DMS114 treated with DMSO at 0.1 percent for 48 hours (cell line): ENCODE data around the gene NIPAL3.
A peak's percentile ranks its signal among the peaks of the same experiment; 100 is the strongest.
"Not testable (repeated sequence)": the region's sequence is repeated elsewhere in the genome, so short reads cannot be mapped to it uniquely, and the experiment has no call there.

ENCODE experiments used
- DNase-seq: peaks from one replicate; lab custom pipeline; 2025; ENCODE audit not compliant: unreplicated experiment; lab: John Stamatoyannopoulos, UW

NIPAL3 gene

DNA sequence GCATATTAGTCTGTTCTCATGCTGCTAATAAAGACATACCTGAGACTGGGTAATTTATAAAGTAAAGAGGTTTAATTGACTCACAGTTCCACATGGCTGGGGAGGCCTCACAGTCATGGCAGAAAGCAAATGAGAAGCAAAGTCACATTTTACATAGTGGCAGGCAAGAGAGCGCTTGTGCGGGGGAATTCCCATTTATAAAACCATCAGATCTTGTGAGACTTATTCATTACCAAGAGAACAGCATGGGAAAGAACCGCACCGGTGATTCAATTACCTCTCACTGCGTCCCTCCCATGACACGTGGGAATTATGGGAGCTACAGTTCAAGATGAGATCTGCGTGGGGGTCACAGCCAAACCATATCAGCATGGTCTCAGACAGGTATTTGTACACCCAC is 72.6 kb downstream of the NIPAL3 start:
- not testable (repeated sequence) for DNase-seq

DNA sequence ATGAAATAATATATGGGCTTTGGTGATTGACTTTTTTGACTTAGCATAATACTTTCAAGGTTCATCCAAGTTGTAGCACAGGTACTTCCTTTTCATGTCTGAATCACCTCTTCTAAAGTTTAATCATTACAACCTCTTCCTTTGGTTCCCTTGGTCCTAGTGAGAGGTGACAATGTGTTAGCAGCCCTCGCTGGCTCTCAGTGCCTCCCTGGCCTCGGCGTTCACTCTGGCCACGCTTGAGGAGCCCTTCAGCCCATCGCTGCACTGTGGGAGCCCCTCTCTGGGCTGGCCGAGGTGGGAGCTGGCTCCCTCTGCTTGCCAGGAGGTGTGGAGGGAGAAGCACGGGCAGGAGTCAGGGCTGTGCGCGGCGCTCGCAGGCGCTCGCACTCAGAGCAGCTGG is 74.1 kb downstream of the NIPAL3 start:
- DNase-seq = no peak

- no peak for DNase-seq
Observed at GRCh38 chr1:24490101-24490781, 74.6 kb downstream of the NIPAL3 start.

GRCh38 chr1:24491577-24492360 is 76.2 kb downstream of the NIPAL3 start:
- DNase-seq = peak; percentile 9

GRCh38 chr1:24492935-24493334 is 77.3 kb downstream of the NIPAL3 start:
- DNase-seq = not testable (repeated sequence)

DNA sequence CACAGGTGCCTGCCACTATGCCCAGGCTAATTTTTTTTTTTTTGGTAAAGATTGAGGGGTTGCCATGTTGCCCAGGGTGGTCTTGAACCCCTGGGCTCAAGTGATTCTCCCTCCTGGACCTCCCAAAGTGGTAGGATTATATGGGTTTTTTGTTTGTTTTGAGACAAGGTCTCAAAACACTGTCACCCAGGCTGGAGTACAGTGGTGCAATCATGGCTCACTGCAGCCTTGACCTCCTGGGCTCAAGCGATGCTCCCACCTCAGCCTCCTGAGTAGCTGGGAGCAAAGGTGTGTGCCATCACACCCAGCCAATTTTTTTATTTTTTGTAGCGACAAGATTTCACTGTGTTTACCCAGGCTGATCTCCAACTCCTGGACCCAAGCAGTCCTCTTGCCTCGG is 78.2 kb downstream of the NIPAL3 start:
- no peak for DNase-seq

DNA sequence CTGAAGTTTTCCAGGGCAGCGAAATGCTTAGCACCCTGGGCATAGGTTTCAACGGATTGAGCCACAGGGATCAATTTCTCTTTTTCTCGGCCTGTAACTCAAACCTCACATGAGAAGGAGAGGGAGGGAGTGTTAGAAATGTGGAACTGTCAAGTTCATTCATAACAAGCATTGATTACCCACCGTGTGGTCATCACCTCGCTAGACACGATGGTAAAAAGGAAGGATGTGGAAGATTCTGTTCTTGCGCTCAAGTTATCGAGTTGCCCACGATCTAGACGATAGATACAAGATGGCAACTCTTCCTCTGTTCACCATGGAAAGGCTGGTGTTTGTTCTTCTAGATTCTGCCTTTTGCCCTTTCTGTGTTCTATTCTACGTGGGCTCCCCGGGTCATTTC is 83.0 kb downstream of the NIPAL3 start:
- no peak for DNase-seq

GRCh38 chr1:24500448-24501048 is 84.9 kb downstream of the NIPAL3 start:
- no peak for DNase-seq

DNA sequence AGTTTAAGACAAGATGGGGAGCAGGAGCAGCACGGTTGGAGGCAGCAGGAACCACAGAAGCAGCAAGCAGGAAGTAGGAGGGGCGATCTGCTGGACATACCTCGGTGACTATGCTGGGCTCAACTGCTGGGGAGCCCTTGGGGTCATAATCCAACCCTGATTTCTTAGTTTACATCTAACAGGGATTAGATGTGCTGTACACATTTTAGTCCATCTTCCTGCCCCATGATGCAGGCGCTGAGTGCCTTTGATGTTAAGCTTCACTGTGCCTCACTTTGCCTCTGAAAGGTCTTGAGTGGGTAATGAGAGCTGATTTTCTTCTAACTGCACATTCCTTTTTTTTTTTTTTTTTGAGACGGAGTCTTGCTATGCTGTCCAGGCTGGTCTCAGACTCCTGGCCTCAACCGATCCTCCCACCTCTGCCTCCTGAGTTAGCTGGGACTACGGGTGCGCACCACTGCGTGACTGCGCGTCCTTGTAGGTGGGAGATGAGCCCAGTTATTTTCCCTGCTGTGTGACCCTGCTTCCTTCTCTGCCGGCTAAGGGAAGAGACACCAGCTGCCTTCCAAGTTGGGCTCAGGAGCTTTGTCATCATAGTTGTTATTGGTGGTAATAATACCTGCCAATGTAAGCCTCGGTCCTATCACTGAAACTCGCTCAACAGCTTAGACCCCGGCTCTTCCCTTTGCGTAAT is 85.9 kb downstream of the NIPAL3 start:
- DNase-seq = no peak

- no peak for DNase-seq
Observed at GRCh38 chr1:24502065-24502708, 86.6 kb downstream of the NIPAL3 start.

DNA sequence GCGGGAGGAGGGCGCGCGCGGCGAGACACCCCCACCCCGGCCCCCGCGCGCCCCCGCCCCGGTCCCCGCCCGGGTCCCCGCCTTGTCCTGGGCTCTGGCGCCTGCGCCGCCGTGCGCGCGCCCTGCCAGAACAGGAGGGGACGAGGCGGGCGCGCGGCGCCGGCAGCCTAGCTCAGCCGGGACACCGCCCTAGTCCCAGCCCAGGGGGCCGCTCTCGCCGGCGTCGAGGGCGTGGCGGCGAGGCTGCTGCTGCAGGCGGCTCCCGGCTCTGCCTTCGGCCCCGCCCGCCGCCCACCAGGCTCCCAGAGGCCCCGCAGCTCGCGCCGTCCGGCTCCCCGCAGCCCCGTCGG is 87.1 kb downstream of the NIPAL3 start, which contains the start of gene RCAN3:
Gene RCAN3 (plus strand): TSS at position 128 of the 350 bp plus-strand sequence. CDS start 11,537 bp downstream, outside the sequence.
- DNase-seq = peak; percentile 75

- DNase-seq = no peak
Observed at GRCh38 chr1:24503059-24503751, 87.6 kb downstream of the NIPAL3 start.

DNA sequence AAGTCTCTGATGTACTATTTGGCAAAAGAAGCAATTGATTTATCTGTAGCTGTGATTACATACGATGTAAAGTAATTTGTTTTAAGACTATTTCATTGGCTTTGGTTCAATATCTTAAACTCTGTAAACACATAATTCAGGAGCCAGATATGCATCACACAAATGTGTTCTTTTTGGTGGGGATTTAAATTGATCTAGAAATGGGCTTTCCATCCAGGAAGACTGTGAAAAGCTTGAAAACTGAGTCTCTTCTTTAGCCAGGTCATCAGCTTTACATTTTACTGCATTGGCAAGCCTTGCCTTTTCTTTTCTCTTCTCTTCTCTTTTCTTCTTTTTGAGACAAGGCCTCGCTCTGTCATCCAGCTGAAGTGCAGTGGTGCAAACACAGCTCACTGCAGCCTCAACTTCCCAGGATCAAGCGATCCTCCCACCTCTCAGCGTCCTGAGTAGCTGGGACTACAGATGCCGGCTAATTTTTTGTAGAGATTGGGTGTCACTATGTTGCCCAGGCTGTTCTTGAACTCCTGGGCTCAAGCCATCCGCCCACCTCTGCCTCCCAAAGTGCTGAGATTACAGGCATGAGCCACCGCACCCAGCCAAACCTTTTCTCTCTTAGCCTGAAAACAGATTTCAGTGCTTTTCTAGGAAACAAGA is 88.4 kb downstream of the NIPAL3 start:
- DNase-seq = no peak

DNA sequence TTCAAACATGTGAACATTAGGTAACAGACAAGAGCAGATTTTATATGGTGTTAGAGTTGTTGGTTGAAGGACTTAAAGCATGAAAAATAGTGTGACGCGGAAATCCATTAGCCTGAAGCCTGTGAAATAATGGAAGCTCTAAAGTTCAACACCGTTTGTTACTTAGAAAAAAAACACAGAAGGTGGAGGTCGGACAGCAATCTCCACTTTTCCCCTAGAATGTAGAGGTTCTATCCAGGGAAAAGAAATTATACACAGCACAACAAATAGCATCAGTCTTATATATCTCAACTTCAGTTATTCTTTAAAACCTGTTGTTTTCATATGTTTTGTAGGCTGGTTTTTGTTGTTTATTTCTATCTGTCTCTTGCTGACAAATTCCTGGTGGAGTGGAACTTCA is 89.0 kb downstream of the NIPAL3 start:
- DNase-seq = no peak

DNA sequence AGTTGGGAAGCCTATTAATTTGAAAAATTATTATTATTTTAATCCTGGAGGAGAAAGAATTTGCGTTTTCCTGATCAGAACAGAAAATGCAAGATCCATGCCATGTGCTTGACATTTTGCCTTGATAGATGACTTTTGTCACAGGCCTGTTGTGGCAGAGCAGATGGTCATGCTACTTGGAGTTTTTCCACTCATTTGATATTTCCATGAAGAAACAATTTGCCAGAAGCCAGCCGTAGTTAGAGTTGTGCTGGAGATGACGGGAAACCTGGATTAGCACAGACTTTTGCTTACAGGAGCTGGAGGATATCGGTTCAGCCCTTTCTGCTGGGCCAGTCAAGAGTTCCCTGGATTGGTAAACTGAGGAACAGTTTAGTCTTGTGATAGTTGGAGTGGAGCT is 90.2 kb downstream of the NIPAL3 start:
- no peak for DNase-seq

- no peak for DNase-seq
Observed at GRCh38 chr1:24506691-24507381, 91.2 kb downstream of the NIPAL3 start.

DNA sequence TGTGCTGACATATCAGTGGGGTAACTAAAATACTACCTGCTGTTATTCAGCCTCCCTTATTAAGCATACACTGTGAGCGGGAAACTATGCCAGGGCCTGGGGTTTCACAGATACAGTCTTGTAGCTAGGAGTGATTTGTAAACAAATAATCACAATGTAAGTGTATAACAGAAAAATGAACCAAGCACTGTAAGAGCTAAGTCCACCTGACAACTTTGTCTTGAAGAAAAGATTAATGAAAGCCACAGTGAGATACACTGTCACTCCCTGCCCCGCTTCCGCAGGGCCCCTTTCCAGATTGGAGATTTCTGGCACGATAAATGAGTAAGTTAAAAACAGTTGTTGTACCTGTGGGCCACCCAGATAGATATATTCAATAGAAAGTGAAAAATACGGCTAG is 91.8 kb downstream of the NIPAL3 start:
- DNase-seq = no peak

DNA sequence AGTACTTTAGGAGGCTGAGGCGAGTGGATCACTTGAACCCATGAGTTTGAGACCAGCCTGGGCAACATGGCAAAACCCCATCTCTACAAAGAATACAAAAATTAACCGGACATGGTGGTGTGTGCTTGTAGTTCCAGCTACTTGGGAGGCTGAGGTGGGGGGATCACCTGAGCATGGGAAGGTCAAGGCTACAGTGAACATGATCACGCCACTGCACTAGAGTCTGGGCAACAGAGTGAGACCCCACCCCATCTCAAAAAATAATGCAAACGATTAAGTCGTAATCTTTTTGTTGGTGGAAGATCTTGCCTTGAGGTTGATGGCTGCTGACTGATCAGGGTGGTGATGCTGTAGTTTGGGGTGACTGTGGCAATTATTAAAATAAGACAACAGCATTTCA is 93.3 kb downstream of the NIPAL3 start:
- DNase-seq = no peak

DNA sequence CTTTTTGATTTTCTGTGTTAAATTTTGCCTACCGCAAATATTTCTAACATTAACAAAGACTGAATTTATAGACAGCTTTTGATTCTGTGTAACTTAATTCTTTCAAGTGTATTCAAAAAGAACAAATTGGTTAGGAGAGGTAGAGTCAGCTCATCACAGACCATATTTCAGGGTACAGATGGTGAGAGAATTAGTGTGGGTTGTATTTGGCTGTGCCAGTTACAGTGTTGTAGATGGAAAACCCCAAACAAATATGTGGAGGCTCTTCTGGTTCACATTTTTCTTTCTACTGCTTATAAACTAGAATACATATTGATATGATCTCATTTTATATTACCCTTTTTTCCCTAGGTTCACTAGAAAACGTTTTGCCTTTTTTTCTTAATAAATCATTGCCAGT is 98.1 kb downstream of the NIPAL3 start:
- no peak for DNase-seq
